WTC11 (cell line): ENCODE data around the gene ZIC2. TPM values are rescaled to one million over a fixed set of nuclear protein-coding genes. Genes with fewer than 3 reads are reported as not detected.
A peak's percentile ranks its signal among the peaks of the same experiment; 100 is the strongest.

ENCODE experiments used
- ATAC-seq: fragments of 200-7000 bp; cut with Tn5 transposase; 2 replicates; pipeline ENCODE4 v1.10.0; 2021; ENCODE audit warnings: mild to moderate bottlenecking, moderate library complexity
- Bru-seq: library from RNA; stranded (reverse); fragments of 400-500 nt; gene quantifications from one replicate; lab custom pipeline; 2021; lab: Mats Ljungman, UMichigan
- CTCF ChIA-PET: fragments of 300-600 bp; sonication (Branson Sonifier 250); formaldehyde crosslinking; loops from one replicate; lab custom pipeline; 2021; ENCODE audit warnings: antibody characterized with exemption; lab: Charles Lee
- POLR2A ChIA-PET: fragments of 350-600 bp; sonication (Branson Sonifier 250); formaldehyde crosslinking; loops from one replicate; lab custom pipeline; 2021; ENCODE audit warnings: antibody characterized with exemption; lab: Charles Lee
- DNase-seq: peaks from one replicate; pipeline ENCODE4 v3.0.0; 2021; ENCODE audit warnings: low spot score
- H3K27ac Mint-ChIP-seq: 2 replicates; pipeline ENCODE4 v1.8.0; 2021; ENCODE audit warnings: mixed read lengths
- H3K27me3 Mint-ChIP-seq: 2 replicates; pipeline ENCODE4 v1.8.0; 2021; ENCODE audit warnings: low read depth, mild to moderate bottlenecking, moderate library complexity, mixed read lengths
- H3K36me3 Mint-ChIP-seq: 2 replicates; pipeline ENCODE4 v1.8.0; 2021; ENCODE audit warnings: mixed read lengths
- H3K4me1 Mint-ChIP-seq: 2 replicates; pipeline ENCODE4 v1.8.0; 2022; ENCODE audit warnings: mixed read lengths
- H3K4me3 Mint-ChIP-seq: 2 replicates; pipeline ENCODE4 v1.8.0; 2021; ENCODE audit warnings: mild to moderate bottlenecking, moderate library complexity, mixed read lengths
- H3K9me3 Mint-ChIP-seq: 2 replicates; pipeline ENCODE4 v1.8.0; 2021; ENCODE audit warnings: mixed read lengths
- ATF6 ChIP-seq: sonication (generic); formaldehyde crosslinking; IDR thresholded peaks from 2 replicates; pipeline ENCODE4 v1.8.1; 2023; ENCODE audit warnings: mild to moderate bottlenecking, missing genetic modification reagents
- CREB1 ChIP-seq: sonication (generic); formaldehyde crosslinking; IDR thresholded peaks from 2 replicates; pipeline ENCODE4 v1.8.0; 2023; ENCODE audit warnings: mild to moderate bottlenecking, missing genetic modification reagents
- CREM ChIP-seq: sonication (generic); formaldehyde crosslinking; IDR thresholded peaks from 2 replicates; pipeline ENCODE4 v1.8.1; 2022; ENCODE audit warnings: mild to moderate bottlenecking, missing genetic modification reagents, moderate library complexity
- ELF4 ChIP-seq: sonication (generic); formaldehyde crosslinking; IDR thresholded peaks from 2 replicates; pipeline ENCODE4 v1.8.1; 2022; ENCODE audit warnings: low read depth, mild to moderate bottlenecking, moderate library complexity, missing genetic modification reagents
- ESRRA ChIP-seq: sonication (generic); formaldehyde crosslinking; IDR thresholded peaks from 2 replicates; pipeline ENCODE4 v1.8.1; 2022; ENCODE audit warnings: mild to moderate bottlenecking, missing genetic modification reagents, borderline replicate concordance
- FOXK1 ChIP-seq: sonication (generic); formaldehyde crosslinking; IDR thresholded peaks from 2 replicates; pipeline ENCODE4 v1.8.0; 2022; ENCODE audit warnings: mild to moderate bottlenecking, moderate library complexity, missing genetic modification reagents
- GABPB1 ChIP-seq: sonication (generic); formaldehyde crosslinking; IDR thresholded peaks from 2 replicates; pipeline ENCODE4 v1.8.1; 2023; ENCODE audit warnings: mild to moderate bottlenecking, missing genetic modification reagents
- IRF1 ChIP-seq: sonication (generic); formaldehyde crosslinking; IDR thresholded peaks from 2 replicates; pipeline ENCODE4 v1.8.0; 2023; ENCODE audit warnings: missing genetic modification reagents
- IRF2 ChIP-seq: sonication (generic); formaldehyde crosslinking; IDR thresholded peaks from 2 replicates; pipeline ENCODE4 v1.8.0; 2022; ENCODE audit warnings: low read depth, missing genetic modification reagents, borderline replicate concordance
- JUN ChIP-seq: sonication (generic); formaldehyde crosslinking; IDR thresholded peaks from 2 replicates; pipeline ENCODE4 v1.8.0; 2023; ENCODE audit warnings: mild to moderate bottlenecking, missing genetic modification reagents
- MYBL2 ChIP-seq: sonication (generic); formaldehyde crosslinking; IDR thresholded peaks from 2 replicates; pipeline ENCODE4 v1.8.1; 2023; ENCODE audit warnings: mild to moderate bottlenecking, moderate library complexity, missing genetic modification reagents
- NR3C1 ChIP-seq: sonication (generic); formaldehyde crosslinking; conservative IDR thresholded peaks from 2 replicates; pipeline ENCODE4 v1.8.1; 2023; ENCODE audit warnings: low read depth, mild to moderate bottlenecking, missing genetic modification reagents
- OVOL2 ChIP-seq: fragments of 250-450 bp; sonication (Bioruptor Pico); IDR thresholded peaks from 2 replicates; pipeline ENCODE4 v1.9.0; 2021; ENCODE audit warnings: mild to moderate bottlenecking, borderline replicate concordance
- TEAD1 ChIP-seq: sonication (generic); formaldehyde crosslinking; IDR thresholded peaks from 2 replicates; pipeline ENCODE4 v1.8.0; 2022; ENCODE audit warnings: mild to moderate bottlenecking, missing genetic modification reagents
- ZNF232 ChIP-seq: sonication (generic); formaldehyde crosslinking; IDR thresholded peaks from 2 replicates; pipeline ENCODE4 v1.8.0; 2022; ENCODE audit warnings: mild to moderate bottlenecking, missing genetic modification reagents
- ZNF263 ChIP-seq: sonication (generic); formaldehyde crosslinking; IDR thresholded peaks from 2 replicates; pipeline ENCODE4 v1.8.1; 2022; ENCODE audit warnings: low read depth, mild to moderate bottlenecking, moderate library complexity, missing genetic modification reagents
- ZNF317 ChIP-seq: sonication (generic); formaldehyde crosslinking; IDR thresholded peaks from 2 replicates; pipeline ENCODE4 v1.8.1; 2023; ENCODE audit warnings: low read depth, mild to moderate bottlenecking, moderate library complexity, missing genetic modification reagents, borderline replicate concordance
- ZNF512 ChIP-seq: sonication (generic); formaldehyde crosslinking; IDR thresholded peaks from 2 replicates; pipeline ENCODE4 v1.8.1; 2022; ENCODE audit warnings: missing genetic modification reagents, borderline replicate concordance
- ZNF671 ChIP-seq: fragments of 250-450 bp; sonication (Bioruptor Pico); IDR thresholded peaks from 2 replicates; pipeline ENCODE4 v1.8.0; 2021; ENCODE audit warnings: mild to moderate bottlenecking
- long read RNA-seq, 3 experiments: library from RNA in 1 of 3; library from capped mRNA in 1 of 3; library from polyadenylated mRNA in 1 of 3; unstranded in 2 of 3; stranded (forward) in 1 of 3; transcript quantifications; one replicate each; pipeline ENCODE4 v2.0.0, GENCODE V29; 2021
- total RNA-seq: library from RNA; stranded (reverse); gene quantifications from 3 replicates; pipeline ENCODE4 v1.2.3, GENCODE V29; 2021
- TF ChIP-seq, protein P1 (sequence below): sonication (generic); formaldehyde crosslinking; IDR thresholded peaks from 2 replicates; pipeline ENCODE4 v1.8.0; 2023; ENCODE audit warnings: mild to moderate bottlenecking, missing genetic modification reagents
- TF ChIP-seq, protein P2 (sequence below): sonication (generic); formaldehyde crosslinking; IDR thresholded peaks from 2 replicates; pipeline ENCODE4 v1.8.0; 2022; ENCODE audit warnings: mild to moderate bottlenecking, missing genetic modification reagents

ZIC2 gene
- 344 to 379 TPM (median 376 TPM) in 3 replicates for total RNA-seq
- Bru-seq, nascent RNA, result percentile 99 among the genes with signal in this experiment
- long read RNA-seq, experiment 1, transcript ZIC2-201 (3 exons, 2,983 nt), result major isoform, 260 of 295 reads
- long read RNA-seq, experiment 1, transcript ZIC2-203 (2 exons, 473 nt), result minor isoform, 7 of 295 reads
- long read RNA-seq, experiment 1, partial matches to known transcripts, result 0 of 295 reads
- long read RNA-seq, experiment 1, other reads (novel, unspliced or antisense), result 27 of 295 reads
- long read RNA-seq, experiment 2, transcript ZIC2-201 (3 exons, 2,983 nt), result major isoform, 109 of 318 reads
- long read RNA-seq, experiment 2, transcript ZIC2-203 (2 exons, 473 nt), result minor isoform, 9 of 318 reads
- long read RNA-seq, experiment 2, partial matches to known transcripts, result 189 of 318 reads
- long read RNA-seq, experiment 2, other reads (novel, unspliced or antisense), result 11 of 318 reads
- long read RNA-seq, experiment 3, partial matches to known transcripts, result 0 of 1 reads
- long read RNA-seq, experiment 3, other reads (novel, unspliced or antisense), result 1 of 1 reads

DNA sequence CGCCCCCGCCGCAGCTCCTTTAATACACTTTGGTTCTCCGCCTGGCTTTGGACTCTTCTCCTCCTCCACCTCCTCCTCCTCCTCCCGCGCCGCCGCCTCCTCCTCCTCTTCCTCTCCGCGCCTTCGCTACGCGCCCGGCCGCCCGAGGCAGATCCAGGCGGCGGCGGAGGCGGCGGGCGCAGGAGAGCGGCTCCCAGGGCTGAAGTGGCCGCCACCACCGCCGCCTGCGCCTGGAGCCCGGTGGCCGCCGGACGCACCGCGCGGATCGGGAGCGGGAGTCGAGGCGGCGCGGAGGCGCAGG, at the start of gene ZIC2:
TSS of gene ZIC2 (plus strand) at position 50 of the 301 bp plus-strand sequence. CDS start 281 bp downstream, outside the sequence.
- POLR2A ChIA-PET, result interaction anchor here (0.6 to 7.1 kb wide), 13 partner anchors 7 to 529 kb away, joined by 3 to 67 read pairs (median 6); partner anchors contain the start of genes PCCA and ZIC5

GRCh38 chr13:99932912-99933311, 48.7 kb upstream of the ZIC2 start:
- peak overlapping the region; percentile 72; the same call in 1 of the 2 replicates for H3K27ac Mint-ChIP-seq
- H3K27me3 Mint-ChIP-seq, result no peaks in the 10 kb centered on the region
- H3K36me3 Mint-ChIP-seq, result no peaks in the 10 kb centered on the region
- TF ChIP-seq IRF2 (CRISPR knock-in tag) (no peak), ZNF671 (CRISPR knock-in tag) (no peak), ELF4 (no peak), ZNF317 (CRISPR knock-in tag) (no peak), ESRRA (CRISPR knock-in tag) (no peak), MYBL2 (no peak), CREM (CRISPR knock-in tag) (no peak), ZNF232 (CRISPR knock-in tag) (no peak), ZNF512 (CRISPR knock-in tag) (no peak), GABPB1 (CRISPR knock-in tag) (no peak), IRF1 (CRISPR knock-in tag) (no peak), ATF6 (CRISPR knock-in tag) (no peak), FOXK1 (no peak), NR3C1 (CRISPR knock-in tag) (no peak), CREB1 (CRISPR knock-in tag) (no peak), TEAD1 (CRISPR knock-in tag) (no peak), OVOL2 (CRISPR knock-in tag) (no peak)
- TF ChIP-seq, protein P1, sequence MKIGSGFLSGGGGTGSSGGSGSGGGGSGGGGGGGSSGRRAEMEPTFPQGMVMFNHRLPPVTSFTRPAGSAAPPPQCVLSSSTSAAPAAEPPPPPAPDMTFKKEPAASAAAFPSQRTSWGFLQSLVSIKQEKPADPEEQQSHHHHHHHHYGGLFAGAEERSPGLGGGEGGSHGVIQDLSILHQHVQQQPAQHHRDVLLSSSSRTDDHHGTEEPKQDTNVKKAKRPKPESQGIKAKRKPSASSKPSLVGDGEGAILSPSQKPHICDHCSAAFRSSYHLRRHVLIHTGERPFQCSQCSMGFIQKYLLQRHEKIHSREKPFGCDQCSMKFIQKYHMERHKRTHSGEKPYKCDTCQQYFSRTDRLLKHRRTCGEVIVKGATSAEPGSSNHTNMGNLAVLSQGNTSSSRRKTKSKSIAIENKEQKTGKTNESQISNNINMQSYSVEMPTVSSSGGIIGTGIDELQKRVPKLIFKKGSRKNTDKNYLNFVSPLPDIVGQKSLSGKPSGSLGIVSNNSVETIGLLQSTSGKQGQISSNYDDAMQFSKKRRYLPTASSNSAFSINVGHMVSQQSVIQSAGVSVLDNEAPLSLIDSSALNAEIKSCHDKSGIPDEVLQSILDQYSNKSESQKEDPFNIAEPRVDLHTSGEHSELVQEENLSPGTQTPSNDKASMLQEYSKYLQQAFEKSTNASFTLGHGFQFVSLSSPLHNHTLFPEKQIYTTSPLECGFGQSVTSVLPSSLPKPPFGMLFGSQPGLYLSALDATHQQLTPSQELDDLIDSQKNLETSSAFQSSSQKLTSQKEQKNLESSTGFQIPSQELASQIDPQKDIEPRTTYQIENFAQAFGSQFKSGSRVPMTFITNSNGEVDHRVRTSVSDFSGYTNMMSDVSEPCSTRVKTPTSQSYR, result no peak
- no peaks in the 10 kb centered on the region for H3K9me3 Mint-ChIP-seq
- DNase-seq, result no peak
- no peak for ATAC-seq
- ChIA-PET CTCF (no interaction called here), POLR2A (no interaction called here)
- peaks cover 10% of the 10 kb centered on the region for H3K4me1 Mint-ChIP-seq
- H3K4me3 Mint-ChIP-seq, result no peak overlapping the region

More for the DNA sequence above, at the start of gene ZIC2:
- peaks cover 32% of the 10 kb centered on the region for H3K4me1 Mint-ChIP-seq
- H3K4me3 Mint-ChIP-seq, result peak within 1 kb of the TSS; percentile 94
- CTCF ChIA-PET, result interaction anchor here (0.7 to 2.7 kb wide), 5 partner anchors 11 to 528 kb away, joined by 3 to 11 read pairs (median 4); partner anchors contain the start of gene ZIC5
- TF ChIP-seq, protein P2, sequence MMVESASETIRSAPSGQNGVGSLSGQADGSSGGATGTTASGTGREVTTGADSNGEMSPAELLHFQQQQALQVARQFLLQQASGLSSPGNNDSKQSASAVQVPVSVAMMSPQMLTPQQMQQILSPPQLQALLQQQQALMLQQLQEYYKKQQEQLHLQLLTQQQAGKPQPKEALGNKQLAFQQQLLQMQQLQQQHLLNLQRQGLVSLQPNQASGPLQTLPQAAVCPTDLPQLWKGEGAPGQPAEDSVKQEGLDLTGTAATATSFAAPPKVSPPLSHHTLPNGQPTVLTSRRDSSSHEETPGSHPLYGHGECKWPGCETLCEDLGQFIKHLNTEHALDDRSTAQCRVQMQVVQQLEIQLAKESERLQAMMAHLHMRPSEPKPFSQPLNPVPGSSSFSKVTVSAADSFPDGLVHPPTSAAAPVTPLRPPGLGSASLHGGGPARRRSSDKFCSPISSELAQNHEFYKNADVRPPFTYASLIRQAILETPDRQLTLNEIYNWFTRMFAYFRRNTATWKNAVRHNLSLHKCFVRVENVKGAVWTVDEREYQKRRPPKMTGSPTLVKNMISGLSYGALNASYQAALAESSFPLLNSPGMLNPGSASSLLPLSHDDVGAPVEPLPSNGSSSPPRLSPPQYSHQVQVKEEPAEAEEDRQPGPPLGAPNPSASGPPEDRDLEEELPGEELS, result 0 out of 2 replicates have a peak, but pooled peaks have one; percentile 3
- TF ChIP-seq ZNF263 (CRISPR knock-in tag) (peak; percentile 65), JUN (CRISPR knock-in tag) (no peak)
- peaks cover 28% of the 10 kb centered on the region for H3K27me3 Mint-ChIP-seq
- ATAC-seq (no peak), DNase-seq (peak; percentile 69)
- H3K9me3 Mint-ChIP-seq, result no peaks in the 10 kb centered on the region
- peaks cover 38% of the 10 kb centered on the region for H3K36me3 Mint-ChIP-seq
- peak within 1 kb of the TSS; percentile 76; the same call in 1 of the 2 replicates for H3K27ac Mint-ChIP-seq
